Measurements from ENCODE around the gene TACR1.
"Not testable (repeated sequence)": the region's sequence is repeated elsewhere in the genome, so short reads cannot be mapped to it uniquely, and the experiment has no call there.

TACR1 gene

GRCh38 chr2:75199428-75200011, at the start of gene TACR1:
Gene TACR1, minus strand, starts transcription at chr2:75199520. Its CDS starts 586 bp downstream, at chr2:75198934.
- FAIRE-seq: no peak

- FAIRE-seq: not testable (repeated sequence)
Measured at GRCh38 chr2:75248581-75248980, 49.3 kb upstream of the TACR1 start.

- no peak for FAIRE-seq
Measured at GRCh38 chr2:75246441-75247167, 47.3 kb upstream of the TACR1 start.

GRCh38 chr2:75243219-75243618, 43.9 kb upstream of the TACR1 start:
- no peak for FAIRE-seq

GRCh38 chr2:75241696-75242095, 42.4 kb upstream of the TACR1 start:
- peak; percentile 42 for FAIRE-seq

GRCh38 chr2:75238670-75239330, 39.5 kb upstream of the TACR1 start:
- no peak for FAIRE-seq

GRCh38 chr2:75237296-75237695, 38.0 kb upstream of the TACR1 start:
- no peak for FAIRE-seq

GRCh38 chr2:75233965-75234364, 34.6 kb upstream of the TACR1 start:
- no peak for FAIRE-seq

GRCh38 chr2:75226617-75227016, 27.3 kb upstream of the TACR1 start:
- no peak for FAIRE-seq

- no peak for FAIRE-seq
Measured at GRCh38 chr2:75226099-75226498, 26.8 kb upstream of the TACR1 start.

GRCh38 chr2:75224636-75225094, 25.3 kb upstream of the TACR1 start:
- no peak for FAIRE-seq

- no peak for FAIRE-seq
Measured at GRCh38 chr2:75222527-75222926, 23.2 kb upstream of the TACR1 start.

- no peak for FAIRE-seq
Measured at GRCh38 chr2:75221862-75222261, 22.5 kb upstream of the TACR1 start.

- not testable (repeated sequence) for FAIRE-seq
Measured at GRCh38 chr2:75219213-75219612, 19.9 kb upstream of the TACR1 start.

- no peak for FAIRE-seq
Measured at GRCh38 chr2:75211266-75211770, 12.0 kb upstream of the TACR1 start.

GRCh38 chr2:75210409-75210808, 11.1 kb upstream of the TACR1 start:
- FAIRE-seq: no peak

- FAIRE-seq: no peak
Measured at GRCh38 chr2:75208738-75209137, 9.4 kb upstream of the TACR1 start.

GRCh38 chr2:75204833-75205232, 5.5 kb upstream of the TACR1 start:
- no peak for FAIRE-seq

- no peak for FAIRE-seq
Measured at GRCh38 chr2:75202359-75202758, 3.0 kb upstream of the TACR1 start.

- no peak for FAIRE-seq
Measured at GRCh38 chr2:75200140-75201096, 1.1 kb upstream of the TACR1 start.

GRCh38 chr2:75195076-75195691, 4.1 kb downstream of the TACR1 start:
- no peak for FAIRE-seq

- FAIRE-seq: no peak
Measured at GRCh38 chr2:75194184-75194868, 5.0 kb downstream of the TACR1 start.
